SK-N-SH (cell line): Measurements from ENCODE around the gene APLP2. TPM values are rescaled to one million over a fixed set of nuclear protein-coding genes. Genes with fewer than 3 reads are reported as not detected.

Experiments
- CTCF ChIA-PET: fragments of 300-600, 350-600 bp; formaldehyde crosslinking; extraction: SDS; loops from one replicate; lab custom pipeline; 2021; lab: Yijun Ruan, JAX
- POLR2A ChIA-PET: fragments of 350-600 bp; sonication (Branson Sonifier 250); formaldehyde crosslinking; extraction: SDS; loops from one replicate; lab custom pipeline; 2020; ENCODE audit warnings: antibody characterized with exemption, inconsistent platforms; lab: Yijun Ruan, JAX
- DNase-seq: peaks from one replicate; pipeline ENCODE4 v3.0.0; 2012
- H2AFZ ChIP-seq: fragments of 200-600 bp; sonication (generic); 2 replicates; pipeline ENCODE4 v1.8.1; 2016; ENCODE audit warnings: antibody characterized with exemption, mild to moderate bottlenecking, low read depth
- H3F3A ChIP-seq: fragments of 200-600 bp; sonication (generic); replicated peaks from 2 replicates; pipeline ENCODE3; 2016; ENCODE audit warnings: antibody characterized with exemption, mild to moderate bottlenecking; ENCODE audit not compliant: insufficient read depth
- H3K27ac ChIP-seq, 2 experiments: fragments of 200-500 bp in 1 of 2; fragments of 200-600 bp in 1 of 2; sonication (Bioruptor generic) in 1 of 2; sonication (generic), shearing (Covaris generic) in 1 of 2; 2 replicates each; pipeline versions ENCODE4 v1.5.1 to v1.6.1; 2014 to 2016; ENCODE audit warnings: low read depth in 2 of 2, inconsistent platforms in 1 of 2, low read length in 1 of 2, mild to moderate bottlenecking in 1 of 2, mixed read lengths in 1 of 2
- H3K27me3 ChIP-seq: fragments of 200-600 bp; sonication (generic), shearing (Covaris generic); 2 replicates; pipeline ENCODE4 v1.6.1; 2016; ENCODE audit warnings: mixed run types; ENCODE audit not compliant: insufficient read depth
- H3K36me3 ChIP-seq, 2 experiments: fragments of 200-500 bp in 1 of 2; fragments of 200-600 bp in 1 of 2; sonication (Bioruptor generic) in 1 of 2; sonication (generic) in 1 of 2; replicated peaks in 1 of 2; 2 replicates each; pipeline versions ENCODE3 to v1.5.1; 2014 to 2016; ENCODE audit warnings: low read length in 1 of 2, mild to moderate bottlenecking in 1 of 2; ENCODE audit not compliant: insufficient read depth in 2 of 2, control insufficient read depth in 1 of 2
- H3K4me1 ChIP-seq, 2 experiments: fragments of 200-500 bp in 1 of 2; fragments of 200-600 bp in 1 of 2; sonication (Bioruptor generic) in 1 of 2; sonication (generic), shearing (Covaris generic) in 1 of 2; 2 replicates each; pipeline versions ENCODE4 v1.5.1 to v1.6.1; 2014 to 2016; ENCODE audit warnings: low read depth in 1 of 2, low read length in 1 of 2, mixed run types in 1 of 2; ENCODE audit not compliant: insufficient read depth in 2 of 2, control insufficient read depth in 1 of 2
- H3K4me2 ChIP-seq: fragments of 200-600 bp; sonication (generic), shearing (Covaris generic); 2 replicates; pipeline ENCODE4 v1.6.1; 2017; ENCODE audit warnings: mixed run types
- H3K4me3 ChIP-seq, 2 experiments: fragments of 200-500 bp in 1 of 2; fragments of 200-600 bp in 1 of 2; sonication (Bioruptor generic) in 1 of 2; sonication (generic), shearing (Covaris generic) in 1 of 2; 2 replicates each; pipeline versions ENCODE4 v1.5.1 to v1.8.1; 2014 to 2016; ENCODE audit warnings: low read depth in 2 of 2, inconsistent platforms in 1 of 2, low read length in 1 of 2, mild to moderate bottlenecking in 1 of 2, mixed read lengths in 1 of 2, moderate library complexity in 1 of 2
- H3K79me2 ChIP-seq: fragments of 200-600 bp; sonication (generic); 2 replicates; pipeline ENCODE4 v1.8.1; 2017; ENCODE audit warnings: mild to moderate bottlenecking; ENCODE audit not compliant: insufficient read depth
- H3K9ac ChIP-seq: fragments of 200-600 bp; sonication (generic); 2 replicates; pipeline ENCODE4 v1.6.1; 2017; ENCODE audit warnings: mixed run types
- H3K9me2 ChIP-seq: fragments of 200-600 bp; sonication (generic); 2 replicates; pipeline ENCODE4 v1.6.1; 2017; ENCODE audit warnings: mixed run types
- H3K9me3 ChIP-seq: fragments of 200-600 bp; sonication (generic); 2 replicates; pipeline ENCODE4 v1.6.1; 2017; ENCODE audit warnings: mixed run types, mild to moderate bottlenecking, moderate library complexity
- H4K20me1 ChIP-seq: fragments of 200-600 bp; sonication (generic); 2 replicates; pipeline ENCODE4 v1.6.1; 2017; ENCODE audit warnings: mild to moderate bottlenecking, mixed run types; ENCODE audit not compliant: insufficient read depth
- EZH2phosphoT487 ChIP-seq: fragments of 200-600 bp; sonication (generic); IDR thresholded peaks from 2 replicates; pipeline ENCODE4 v1.6.1; 2017; ENCODE audit warnings: low read depth, mixed run types, mild to moderate bottlenecking, antibody characterized with exemption, moderate library complexity, borderline replicate concordance
- FOSL2 ChIP-seq: IDR thresholded peaks from 2 replicates; pipeline ENCODE4 v1.4.0; 2012; ENCODE audit warnings: low read depth, mild to moderate bottlenecking, moderate library complexity, borderline replicate concordance
- FOXJ3 ChIP-seq: sonication (generic); formaldehyde crosslinking; IDR thresholded peaks from 2 replicates; pipeline ENCODE4 v1.5.1; 2020; ENCODE audit warnings: mild to moderate bottlenecking, missing genetic modification reagents
- FOXM1 ChIP-seq: IDR thresholded peaks from 2 replicates; pipeline ENCODE4 v1.4.0; 2012; ENCODE audit warnings: low read depth, mild to moderate bottlenecking
- GABPA ChIP-seq: IDR thresholded peaks from 2 replicates; pipeline ENCODE4 v1.4.0; 2012; ENCODE audit warnings: low read depth, mild to moderate bottlenecking
- GATA2 ChIP-seq: sonication (generic); formaldehyde crosslinking; IDR thresholded peaks from 2 replicates; pipeline ENCODE4 v1.5.0; 2020; ENCODE audit warnings: mild to moderate bottlenecking, missing genetic modification reagents
- MAX ChIP-seq: IDR thresholded peaks from 2 replicates; pipeline ENCODE4 v1.4.0; 2012; ENCODE audit warnings: low read depth
- MEF2A ChIP-seq: IDR thresholded peaks from 2 replicates; pipeline ENCODE4 v1.4.0; 2012; ENCODE audit warnings: low read depth, borderline replicate concordance
- MXI1 ChIP-seq: IDR thresholded peaks from 2 replicates; pipeline ENCODE4 v1.6.1; 2012; ENCODE audit warnings: mild to moderate bottlenecking, low read depth, low read length, improper control_type of control experiment
- RAD21 ChIP-seq: IDR thresholded peaks from 2 replicates; pipeline ENCODE4 v1.6.1; 2012; ENCODE audit warnings: mild to moderate bottlenecking, low read length
- RCOR1 ChIP-seq: fragments of 150-350 bp; IDR thresholded peaks from 2 replicates; pipeline ENCODE4 v1.6.1; 2017; ENCODE audit warnings: antibody characterized with exemption, low read length
- RFX5 ChIP-seq: IDR thresholded peaks from 2 replicates; pipeline ENCODE4 v1.6.1; 2012; ENCODE audit warnings: mild to moderate bottlenecking, improper control_type of control experiment, low read length
- RXRA ChIP-seq: IDR thresholded peaks from 2 replicates; pipeline ENCODE4 v1.4.0; 2012; ENCODE audit warnings: low read depth, mild to moderate bottlenecking, borderline replicate concordance
- SIN3A ChIP-seq: IDR thresholded peaks from 2 replicates; pipeline ENCODE4 v1.6.1; 2012; ENCODE audit warnings: low read depth, mild to moderate bottlenecking, low read length, moderate library complexity, borderline replicate concordance
- SMC3 ChIP-seq: IDR thresholded peaks from 2 replicates; pipeline ENCODE4 v1.6.1; 2012; ENCODE audit warnings: low read depth, low read length, improper control_type of control experiment
- TCF12 ChIP-seq: IDR thresholded peaks from 2 replicates; pipeline ENCODE4 v1.4.0; 2012
- YY1 ChIP-seq: IDR thresholded peaks from 2 replicates; pipeline ENCODE4 v1.4.0; 2012; ENCODE audit warnings: low read depth, mild to moderate bottlenecking
- WGBS: methylation state at CpG from one replicate; pipeline ENCODE4 v1.1.6; 2017; ENCODE audit warnings: low lambda C conversion rate; 5-methylcytosine and 5-hydroxymethylcytosine counted together
- polyA plus RNA-seq, 3 experiments: library from polyadenylated mRNA; depleted of rRNA; stranded (reverse); fragments of >200 nt; gene quantifications; 2 replicates each; pipeline ENCODE4 v1.2.3, GENCODE V29; 2012
- TF ChIP-seq, protein P1 (sequence below): IDR thresholded peaks from 2 replicates; pipeline ENCODE4 v1.6.1; 2012; ENCODE audit warnings: mild to moderate bottlenecking, low read depth, low read length, moderate library complexity
- TF ChIP-seq, protein P2 (sequence below): IDR thresholded peaks from 2 replicates; pipeline ENCODE4 v1.4.0; 2012; ENCODE audit warnings: low read depth, borderline replicate concordance
- TF ChIP-seq, protein P3 (sequence below): fragments of 150-350 bp; IDR thresholded peaks from 2 replicates; pipeline ENCODE4 v1.6.1; 2016; ENCODE audit warnings: mild to moderate bottlenecking, low read depth, low read length

Gene APLP2
- polyA plus RNA-seq, 1 of the 3 experiments (the other 2 are of a cell fraction) = 424 TPM

DNA sequence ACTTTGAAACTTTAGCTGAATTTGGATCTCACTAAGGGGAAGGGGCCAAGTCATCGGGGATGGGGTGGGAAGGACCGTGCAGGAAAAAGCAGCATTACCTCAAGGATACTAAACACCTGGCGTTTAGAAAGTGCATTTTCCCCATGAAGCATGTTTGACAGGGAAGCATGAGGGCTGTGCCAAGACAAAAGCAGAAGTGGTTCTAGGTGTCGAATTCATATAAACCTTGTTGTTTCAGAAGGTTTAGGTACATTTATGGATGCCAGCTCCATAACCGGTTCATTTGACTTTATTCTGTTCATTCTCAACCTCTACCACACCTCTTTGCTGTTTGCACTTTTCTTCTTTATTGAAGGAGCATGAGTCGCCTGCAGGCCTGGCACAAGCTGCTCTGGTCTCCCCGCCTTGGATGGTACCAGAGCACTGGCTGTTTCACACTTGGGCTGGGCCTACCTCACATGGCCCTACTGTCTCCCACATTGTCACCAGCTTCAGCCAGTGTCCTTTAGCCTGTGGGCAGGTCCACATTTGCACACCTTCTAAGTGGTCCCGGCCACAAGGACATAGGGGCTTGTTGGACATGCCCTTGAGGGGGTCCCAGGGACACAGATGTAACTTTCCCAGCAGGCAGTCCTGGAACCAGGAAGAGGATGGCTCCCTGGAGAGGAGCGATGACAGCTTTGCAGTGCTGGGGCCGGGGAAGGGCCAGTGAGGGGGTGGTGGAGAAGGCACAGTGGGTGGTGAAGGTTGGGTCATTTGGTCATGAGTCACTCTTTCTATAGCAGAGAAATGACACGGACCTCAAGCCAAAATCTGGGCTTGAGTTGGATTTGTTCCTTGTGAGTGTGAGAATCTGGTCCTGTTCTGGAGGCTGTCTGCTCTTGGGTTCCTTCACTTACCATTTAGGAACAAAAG, 86.7 kb downstream of the APLP2 start:
- Histone ChIP-seq H3K27me3 (peaks cover 14% of the 10 kb centered on the region; the same call in 1 of the 2 replicates), H3K9me3 (no peaks in the 10 kb centered on the region), H3K9me2 (no peaks in the 10 kb centered on the region), H2AFZ (no peak overlapping the region), H4K20me1 (no peaks in the 10 kb centered on the region), H3K27ac (no peak overlapping the region), H3K4me3 (no peak overlapping the region), H3K79me2 (no peaks in the 10 kb centered on the region), H3K9ac (no peak overlapping the region), H3K36me3 (peaks cover 0 to 5% of the 10 kb centered on the region in 2 experiments), H3K4me1 (peaks cover 0 to 3% of the 10 kb centered on the region in 2 experiments; a peak in 2 of 4 replicates), H3K4me2 (no peak overlapping the region), H3F3A (peaks cover 6% of the 10 kb centered on the region)
- WGBS = 84% methylated on average over 9 of the region's 11 CpGs
- ChIA-PET POLR2A (no interaction called here), CTCF (interaction anchor here (1.4 to 2.6 kb wide), 2 partner anchors 10 to 24 kb away, joined by 4 to 7 read pairs; no protein-coding TSS in a partner anchor)
- DNase-seq = no peak
- no peak for TF ChIP-seq MEF2A
- no peak for TF ChIP-seq FOXM1
- TF ChIP-seq MAX = no peak
- no peak for TF ChIP-seq EZH2phosphoT487
- no peak for TF ChIP-seq RAD21
- TF ChIP-seq, protein P1, sequence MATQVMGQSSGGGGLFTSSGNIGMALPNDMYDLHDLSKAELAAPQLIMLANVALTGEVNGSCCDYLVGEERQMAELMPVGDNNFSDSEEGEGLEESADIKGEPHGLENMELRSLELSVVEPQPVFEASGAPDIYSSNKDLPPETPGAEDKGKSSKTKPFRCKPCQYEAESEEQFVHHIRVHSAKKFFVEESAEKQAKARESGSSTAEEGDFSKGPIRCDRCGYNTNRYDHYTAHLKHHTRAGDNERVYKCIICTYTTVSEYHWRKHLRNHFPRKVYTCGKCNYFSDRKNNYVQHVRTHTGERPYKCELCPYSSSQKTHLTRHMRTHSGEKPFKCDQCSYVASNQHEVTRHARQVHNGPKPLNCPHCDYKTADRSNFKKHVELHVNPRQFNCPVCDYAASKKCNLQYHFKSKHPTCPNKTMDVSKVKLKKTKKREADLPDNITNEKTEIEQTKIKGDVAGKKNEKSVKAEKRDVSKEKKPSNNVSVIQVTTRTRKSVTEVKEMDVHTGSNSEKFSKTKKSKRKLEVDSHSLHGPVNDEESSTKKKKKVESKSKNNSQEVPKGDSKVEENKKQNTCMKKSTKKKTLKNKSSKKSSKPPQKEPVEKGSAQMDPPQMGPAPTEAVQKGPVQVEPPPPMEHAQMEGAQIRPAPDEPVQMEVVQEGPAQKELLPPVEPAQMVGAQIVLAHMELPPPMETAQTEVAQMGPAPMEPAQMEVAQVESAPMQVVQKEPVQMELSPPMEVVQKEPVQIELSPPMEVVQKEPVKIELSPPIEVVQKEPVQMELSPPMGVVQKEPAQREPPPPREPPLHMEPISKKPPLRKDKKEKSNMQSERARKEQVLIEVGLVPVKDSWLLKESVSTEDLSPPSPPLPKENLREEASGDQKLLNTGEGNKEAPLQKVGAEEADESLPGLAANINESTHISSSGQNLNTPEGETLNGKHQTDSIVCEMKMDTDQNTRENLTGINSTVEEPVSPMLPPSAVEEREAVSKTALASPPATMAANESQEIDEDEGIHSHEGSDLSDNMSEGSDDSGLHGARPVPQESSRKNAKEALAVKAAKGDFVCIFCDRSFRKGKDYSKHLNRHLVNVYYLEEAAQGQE = no peak
- no peak for TF ChIP-seq RXRA
- no peak for TF ChIP-seq FOSL2
- TF ChIP-seq, protein P2, sequence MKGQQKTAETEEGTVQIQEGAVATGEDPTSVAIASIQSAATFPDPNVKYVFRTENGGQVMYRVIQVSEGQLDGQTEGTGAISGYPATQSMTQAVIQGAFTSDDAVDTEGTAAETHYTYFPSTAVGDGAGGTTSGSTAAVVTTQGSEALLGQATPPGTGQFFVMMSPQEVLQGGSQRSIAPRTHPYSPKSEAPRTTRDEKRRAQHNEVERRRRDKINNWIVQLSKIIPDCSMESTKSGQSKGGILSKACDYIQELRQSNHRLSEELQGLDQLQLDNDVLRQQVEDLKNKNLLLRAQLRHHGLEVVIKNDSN = no peak
- no peak for TF ChIP-seq FOXJ3
- TF ChIP-seq TCF12 = no peak
- no peak for TF ChIP-seq MXI1
- TF ChIP-seq RCOR1 = no peak
- TF ChIP-seq SIN3A = no peak
- TF ChIP-seq RFX5 = no peak
- no peak for TF ChIP-seq YY1
- no peak for TF ChIP-seq SMC3
- no peak for TF ChIP-seq GATA2
- no peak for TF ChIP-seq GABPA
- TF ChIP-seq, protein P3, sequence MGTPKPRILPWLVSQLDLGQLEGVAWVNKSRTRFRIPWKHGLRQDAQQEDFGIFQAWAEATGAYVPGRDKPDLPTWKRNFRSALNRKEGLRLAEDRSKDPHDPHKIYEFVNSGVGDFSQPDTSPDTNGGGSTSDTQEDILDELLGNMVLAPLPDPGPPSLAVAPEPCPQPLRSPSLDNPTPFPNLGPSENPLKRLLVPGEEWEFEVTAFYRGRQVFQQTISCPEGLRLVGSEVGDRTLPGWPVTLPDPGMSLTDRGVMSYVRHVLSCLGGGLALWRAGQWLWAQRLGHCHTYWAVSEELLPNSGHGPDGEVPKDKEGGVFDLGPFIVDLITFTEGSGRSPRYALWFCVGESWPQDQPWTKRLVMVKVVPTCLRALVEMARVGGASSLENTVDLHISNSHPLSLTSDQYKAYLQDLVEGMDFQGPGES = no peak
